EL (cell line): Measurements from ENCODE around the gene HARS2.
A peak's percentile ranks its signal among the peaks of the same experiment; 100 is the strongest.
"Not testable (repeated sequence)": the region's sequence is repeated elsewhere in the genome, so short reads cannot be mapped to it uniquely, and the experiment has no call there.

Source experiments
- DNase-seq: peaks from one replicate; pipeline ENCODE4 v3.0.0-alpha.2; 2016

HARS2 gene

DNA sequence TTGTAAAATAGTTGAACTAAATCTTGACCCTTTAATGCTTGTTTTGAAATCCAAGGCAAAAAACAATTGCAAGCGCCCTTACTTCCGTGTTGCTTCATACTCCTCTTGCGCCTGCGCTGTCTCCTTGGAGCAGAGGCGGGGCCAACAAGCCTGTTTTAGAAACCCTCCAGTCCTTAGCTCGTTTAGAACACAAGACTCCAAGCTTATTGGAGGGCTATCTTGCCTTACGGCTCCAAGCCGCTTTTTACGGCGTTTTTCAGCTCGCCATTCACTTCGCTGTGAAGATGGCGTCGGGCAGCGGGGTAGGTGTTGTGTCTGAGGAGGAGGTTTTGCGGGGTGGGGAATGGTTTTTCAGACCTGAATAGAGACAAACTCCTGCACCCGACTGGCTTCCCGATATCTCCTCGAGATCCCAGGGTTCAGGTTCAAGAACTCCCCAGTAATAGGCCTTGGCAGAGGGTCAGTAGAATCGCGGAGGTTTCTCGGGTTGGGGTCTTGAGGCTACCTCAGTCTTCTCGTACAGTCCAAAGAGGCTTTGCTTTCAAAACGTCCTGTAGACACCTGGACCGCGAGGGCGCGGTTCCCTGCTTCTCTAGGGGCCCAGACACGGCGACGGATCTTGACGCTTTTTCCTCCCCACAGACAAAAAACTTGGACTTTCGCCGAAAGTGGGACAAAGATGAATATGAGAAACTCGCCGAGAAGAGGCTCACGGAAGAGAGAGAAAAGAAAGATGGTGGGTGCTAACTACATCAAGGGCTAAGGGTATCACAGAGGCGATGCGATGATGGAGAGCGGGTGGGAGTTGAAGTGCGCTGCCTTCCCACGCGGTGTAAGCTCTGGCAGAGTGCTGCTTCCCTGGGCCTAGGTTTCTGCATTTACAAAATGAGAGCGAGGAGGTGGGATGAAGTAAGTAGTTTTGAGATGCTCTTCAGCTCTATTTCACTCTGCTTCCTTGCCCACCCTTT is 9.2 kb downstream of the HARS2 start, which contains the start of gene ZMAT2:
Gene ZMAT2, plus strand, starts transcription at position 271 of the 968 bp plus-strand sequence. Its CDS starts 14 bp downstream, at position 285.
- DNase-seq, result peak; percentile 98

DNA sequence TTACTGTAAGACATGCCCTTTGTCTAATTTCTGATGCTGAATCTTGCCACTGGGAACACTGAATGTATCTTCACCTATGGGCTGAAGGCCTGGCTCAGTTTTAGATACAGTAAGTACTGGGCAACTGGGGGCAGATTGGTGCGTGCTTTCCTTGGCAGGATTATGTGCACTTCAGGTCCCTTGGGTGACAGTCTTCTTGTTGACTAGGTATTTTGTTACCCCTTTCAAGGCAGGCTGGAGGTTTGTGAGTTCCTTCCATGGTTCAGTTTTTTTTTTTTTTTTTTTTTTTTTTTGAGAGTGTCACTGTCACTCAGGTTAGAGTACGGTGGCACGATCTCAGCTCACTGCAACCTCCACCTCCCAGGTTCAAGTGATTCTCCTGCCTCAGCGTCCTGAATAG is 16.6 kb downstream of the HARS2 start:
- no peak for DNase-seq

DNA sequence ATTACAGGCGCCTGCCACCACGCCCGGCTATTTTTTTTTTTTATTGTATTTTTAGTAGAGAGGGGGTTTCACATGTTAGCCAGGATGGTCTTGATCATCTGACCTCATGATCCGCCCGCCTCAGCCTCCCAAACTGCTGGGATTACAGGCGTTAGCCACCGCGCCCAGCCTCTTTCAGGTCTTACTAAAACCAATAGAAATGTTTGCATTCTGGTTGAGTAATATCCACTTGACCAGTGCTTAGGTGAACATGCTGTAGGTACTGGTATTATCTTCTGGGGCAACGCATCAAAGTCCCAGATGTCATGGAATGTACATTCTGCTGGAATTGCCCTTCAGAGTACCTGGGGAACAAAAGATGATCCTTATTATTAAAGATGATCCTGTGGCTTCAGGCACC is 17.5 kb downstream of the HARS2 start:
- not testable (repeated sequence) for DNase-seq

DNA sequence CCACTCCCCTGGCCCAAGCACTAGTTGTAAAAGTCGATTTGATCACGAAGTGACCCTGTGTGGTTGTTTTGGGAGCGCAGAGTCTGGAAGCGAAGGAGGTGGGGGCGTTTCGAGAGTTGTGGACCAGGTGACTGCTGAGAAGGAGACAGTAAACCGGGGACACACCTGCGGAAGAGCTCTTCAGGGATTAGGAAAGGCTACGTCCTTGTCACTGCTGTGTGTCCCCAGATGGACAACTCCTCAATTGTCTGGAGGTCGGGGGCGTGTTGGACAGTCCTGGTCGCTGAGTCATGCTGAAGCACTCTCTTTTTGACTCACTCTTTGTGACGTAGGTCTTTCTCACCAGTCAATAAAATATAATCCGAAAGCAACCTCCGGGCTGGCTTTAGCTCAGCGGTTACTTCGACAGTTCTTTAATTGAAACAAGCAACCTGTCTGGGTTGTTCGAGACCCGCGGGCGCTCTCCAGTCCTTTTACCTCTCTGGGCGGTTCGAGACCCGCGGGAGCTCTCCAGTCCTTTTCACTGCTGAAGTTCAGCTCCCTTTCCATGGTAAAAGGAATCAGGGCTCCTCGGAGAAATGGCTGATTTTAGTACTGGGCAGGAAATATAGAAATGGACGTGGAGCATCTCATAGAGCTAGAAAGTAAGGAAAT is 19.8 kb downstream of the HARS2 start:
- peak; percentile 99 for DNase-seq

DNA sequence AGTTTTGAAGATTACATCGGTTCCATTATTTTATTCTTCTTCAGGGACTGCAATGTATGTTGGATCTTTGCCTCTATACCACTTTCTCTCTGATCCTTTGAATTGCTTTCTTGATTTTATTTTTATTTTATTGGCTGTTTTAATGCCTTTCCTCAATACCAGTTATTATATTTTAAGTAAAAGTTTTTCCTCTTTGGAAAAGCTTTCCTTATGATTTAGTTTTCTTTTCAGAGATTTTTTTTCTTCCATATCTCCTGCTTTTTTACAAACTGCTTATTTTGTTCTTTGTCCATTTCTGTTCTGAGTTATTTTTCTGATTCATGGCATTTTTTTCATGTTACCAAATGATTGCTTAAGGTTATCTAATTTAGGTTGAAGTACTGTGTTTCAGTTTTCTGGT is 20.5 kb downstream of the HARS2 start:
- no peak for DNase-seq

DNA sequence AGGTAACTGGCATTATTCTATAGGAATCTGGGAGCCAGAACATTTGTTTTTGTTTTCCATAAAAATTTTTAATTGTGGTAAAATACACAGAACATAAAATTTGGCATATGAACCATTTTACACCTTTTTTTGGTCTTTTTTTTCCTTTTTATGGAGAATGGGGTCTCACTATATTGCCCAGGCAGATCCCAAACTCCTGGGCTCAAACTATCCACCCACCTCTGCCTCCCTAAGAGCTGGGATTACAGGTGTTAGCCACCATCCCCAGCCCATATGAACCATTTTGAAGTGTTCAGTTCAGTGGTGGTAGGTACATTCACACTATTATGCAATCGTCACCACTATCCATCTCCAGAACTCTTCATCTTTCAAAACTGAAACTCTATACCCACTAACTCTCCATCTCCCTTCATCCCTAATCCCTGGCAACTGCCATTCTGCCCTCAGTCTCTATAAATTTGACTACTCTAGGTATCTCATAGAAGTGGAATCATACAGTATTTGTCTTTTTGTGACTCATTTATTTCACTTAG is 22.4 kb downstream of the HARS2 start:
- no peak for DNase-seq

DNA sequence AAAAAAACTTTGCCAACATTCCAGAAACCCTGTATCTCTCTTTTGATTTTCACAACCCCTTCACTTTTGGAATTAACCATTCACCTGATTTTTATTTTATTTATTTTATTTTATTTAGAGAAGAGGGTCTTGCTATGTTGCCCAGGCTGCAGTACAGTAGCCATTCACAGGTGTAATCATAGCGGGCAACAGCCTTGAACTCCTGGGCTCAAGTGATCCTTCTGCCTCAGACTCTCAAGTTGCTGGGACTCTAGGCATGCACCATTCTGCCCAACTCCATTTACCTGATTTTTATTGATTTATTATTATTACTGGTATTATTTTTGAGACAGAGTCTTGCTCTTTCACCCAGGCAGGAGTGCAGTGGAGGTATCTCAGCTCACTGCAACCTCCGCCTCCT is 25.0 kb downstream of the HARS2 start:
- DNase-seq, result not testable (repeated sequence)

DNA sequence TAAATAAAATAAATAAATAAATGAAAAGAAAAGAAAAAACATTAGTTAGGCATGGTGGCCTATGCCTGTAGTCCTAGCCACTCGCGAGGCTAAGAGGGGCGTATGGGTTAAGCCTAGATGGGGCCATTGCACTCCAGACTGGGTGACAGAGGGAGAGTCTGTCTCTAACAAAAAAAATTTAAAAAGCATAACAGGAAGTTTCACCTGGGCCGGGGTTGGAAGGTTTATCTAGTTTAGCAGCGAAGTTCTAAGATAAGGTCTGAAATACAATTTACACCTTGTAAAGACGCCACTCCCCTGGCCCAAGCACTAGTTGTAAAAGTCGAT is 27.0 kb downstream of the HARS2 start:
- no peak for DNase-seq

DNA sequence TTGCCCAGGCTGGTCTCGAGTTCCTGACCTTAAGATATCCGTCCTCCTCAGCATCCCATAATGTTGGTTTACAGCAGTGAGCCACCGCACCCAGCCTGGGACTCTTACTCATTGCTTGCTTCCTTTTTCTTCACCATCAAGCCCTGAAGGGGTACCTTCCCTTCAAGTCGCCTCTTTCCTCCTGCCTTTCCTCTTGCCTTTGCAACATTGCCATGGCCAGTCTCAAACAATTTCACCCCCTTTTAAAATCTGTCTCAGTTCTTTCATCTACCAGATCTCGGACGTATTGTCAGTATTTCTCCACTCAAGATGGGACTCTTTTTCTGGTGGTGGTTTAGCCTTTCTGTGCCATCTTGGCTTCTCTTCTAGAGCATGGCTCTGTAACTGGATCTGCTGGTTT is 29.5 kb downstream of the HARS2 start:
- not testable (repeated sequence) for DNase-seq

DNA sequence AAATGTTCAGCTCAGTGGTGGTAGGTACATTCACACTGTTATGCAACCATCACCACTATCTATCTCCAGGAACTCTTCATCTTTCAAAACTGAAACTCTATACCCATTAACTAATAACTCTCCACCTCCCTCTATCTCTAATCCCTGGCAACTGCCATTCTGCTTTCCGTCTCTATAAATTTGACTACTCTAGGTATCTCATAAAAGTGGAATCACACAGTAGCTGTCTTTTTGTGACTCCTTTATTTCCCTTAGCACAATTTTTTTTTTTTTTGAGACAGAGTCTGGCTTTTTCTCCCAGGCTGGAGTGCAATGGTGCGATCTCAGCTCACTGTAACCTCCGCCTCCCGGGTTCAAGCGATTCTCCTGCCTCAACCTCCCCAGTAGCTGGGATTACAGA is 30.1 kb downstream of the HARS2 start:
- not testable (repeated sequence) for DNase-seq

DNA sequence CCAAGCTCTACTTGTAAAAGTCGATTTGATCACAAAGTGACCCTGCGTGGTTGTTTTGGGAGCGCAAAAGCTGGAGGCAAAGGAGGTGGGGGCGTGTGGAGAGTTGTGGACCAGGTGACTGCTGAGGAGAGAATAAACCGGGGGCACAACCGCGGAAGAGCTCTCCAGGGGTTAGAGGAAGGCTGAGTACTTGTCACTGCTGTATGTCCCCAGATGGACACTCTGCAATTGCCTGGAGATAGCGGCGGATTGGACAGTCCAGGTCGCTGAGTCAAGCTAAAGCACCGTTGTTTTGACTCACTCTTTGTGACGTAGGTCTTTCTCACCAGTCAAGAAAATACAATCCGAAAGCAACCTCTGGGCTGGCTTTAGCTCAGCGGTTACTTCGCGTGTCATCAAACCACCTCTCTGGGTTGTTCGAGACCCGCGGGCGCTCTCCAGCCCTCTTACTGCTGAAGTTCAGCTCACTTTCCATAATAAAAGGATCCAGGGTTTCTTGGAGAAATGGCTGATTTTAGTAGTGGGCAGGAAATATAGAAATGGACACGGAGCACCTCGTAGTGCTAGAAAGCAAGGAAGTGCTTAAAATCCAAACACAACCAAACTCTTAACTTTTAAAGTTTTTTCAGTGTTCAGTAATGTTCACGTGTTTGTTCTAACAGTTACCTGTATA is 34.7 kb downstream of the HARS2 start:
- DNase-seq, result peak; percentile 98

DNA sequence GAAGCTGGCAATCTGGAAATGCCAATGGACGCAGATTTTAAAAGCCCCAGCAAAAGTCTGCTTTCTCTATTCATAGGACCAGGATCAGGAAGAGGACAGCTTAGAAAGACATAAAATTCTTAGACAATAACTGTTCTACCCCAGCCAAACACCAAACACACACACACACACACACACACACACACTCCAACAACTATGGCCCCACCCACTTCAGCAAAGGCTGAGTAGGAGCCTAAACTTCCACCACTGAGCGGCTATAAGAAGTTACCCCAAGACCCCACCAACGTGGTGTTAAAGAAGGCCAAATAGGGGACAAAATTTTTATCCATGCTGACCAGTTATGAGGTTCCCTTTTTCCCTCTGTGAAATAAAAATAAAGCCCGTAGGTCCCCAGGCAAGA is 41.8 kb downstream of the HARS2 start:
- no peak for DNase-seq

DNA sequence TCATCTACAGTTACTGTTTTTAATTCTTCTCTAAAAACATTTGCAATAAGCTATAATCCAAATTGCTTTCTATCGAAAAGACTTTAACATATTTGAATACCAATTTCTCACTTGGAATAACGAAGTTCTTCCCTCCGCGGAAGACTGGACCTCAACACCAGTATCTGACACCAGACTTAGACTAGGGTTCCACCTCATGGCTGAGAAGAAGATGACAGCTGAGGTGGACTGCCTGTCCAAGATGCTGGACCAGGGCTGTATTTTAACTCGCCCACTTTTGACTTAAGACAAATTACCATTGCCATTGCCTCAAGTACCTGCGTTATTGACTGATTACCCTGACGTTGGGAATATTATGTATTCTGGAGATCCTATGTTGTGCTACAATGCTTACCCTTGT is 43.1 kb downstream of the HARS2 start:
- no peak for DNase-seq

DNA sequence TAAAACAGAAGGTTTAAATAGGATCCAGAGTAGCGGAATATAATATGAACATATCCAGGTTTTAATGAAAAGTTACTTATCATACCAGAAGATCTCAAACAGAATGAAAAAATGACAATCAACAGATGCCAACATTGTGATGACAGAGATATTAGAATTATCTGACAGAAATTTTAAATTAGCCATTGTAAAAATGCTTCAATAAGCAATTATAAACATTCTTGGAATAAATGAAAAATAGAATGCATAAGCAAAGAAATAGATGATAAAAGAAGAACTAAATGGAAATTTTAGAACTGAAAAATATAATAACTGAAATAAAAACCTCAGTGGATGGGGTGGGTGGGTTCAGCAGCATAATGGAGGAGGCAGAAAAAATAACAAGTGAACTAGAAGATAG is 46.2 kb downstream of the HARS2 start:
- DNase-seq, result no peak

DNA sequence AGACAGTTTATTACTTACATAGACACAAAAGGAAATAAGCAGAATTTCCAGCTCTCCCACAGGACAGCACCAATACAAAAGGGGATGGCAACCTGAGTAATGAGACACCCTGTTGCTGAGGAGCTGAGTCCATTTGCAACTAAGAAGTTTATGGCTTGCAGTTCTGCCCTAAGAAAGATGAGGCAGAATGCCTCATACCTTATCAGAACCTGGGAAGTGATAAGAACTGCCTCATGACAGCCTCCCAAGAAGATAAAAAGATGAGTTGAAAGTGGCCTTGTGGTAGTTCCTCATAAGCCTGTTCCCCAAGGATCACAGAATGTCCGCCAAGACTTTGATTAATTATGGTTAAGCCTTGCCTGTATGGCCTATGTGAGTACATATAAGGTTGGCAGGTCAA is 50.7 kb downstream of the HARS2 start:
- DNase-seq, result no peak
